Neural cell (in vitro differentiated cells): ENCODE data around the gene SCN1A. TPM values are rescaled to one million over a fixed set of nuclear protein-coding genes. Genes with fewer than 3 reads are reported as not detected.

ENCODE experiments used
- H2AFZ ChIP-seq: fragments of 200-600, 300-800 bp; sonication (generic), shearing (Covaris generic); 2 replicates; pipeline ENCODE4 v1.6.0; 2014; ENCODE audit warnings: low read depth, mild to moderate bottlenecking, antibody characterized with exemption, low read length, moderate library complexity
- H3F3A ChIP-seq: fragments of 200-600 bp; shearing (Covaris generic); 2 replicates; pipeline ENCODE4 v1.6.1; 2016; ENCODE audit warnings: mild to moderate bottlenecking, moderate library complexity, mixed read lengths, antibody characterized with exemption, low read length; ENCODE audit not compliant: insufficient read depth, poor library complexity, severe bottlenecking
- H3K27ac ChIP-seq: fragments of 200-600, 300-800 bp; sonication (generic), shearing (Covaris generic); 2 replicates; pipeline ENCODE4 v1.5.1; 2014; ENCODE audit warnings: mild to moderate bottlenecking, low read length, moderate library complexity
- H3K27me3 ChIP-seq: fragments of 300-800, 200-600 bp; sonication (generic), shearing (Covaris generic); 2 replicates; pipeline ENCODE4 v1.6.0; 2014; ENCODE audit warnings: mild to moderate bottlenecking, low read depth, low read length, moderate library complexity; ENCODE audit not compliant: insufficient read depth
- H3K36me3 ChIP-seq: fragments of 300-800, 200-600 bp; sonication (generic), shearing (Covaris generic); 2 replicates; pipeline ENCODE4 v1.5.1; 2014; ENCODE audit warnings: mild to moderate bottlenecking, antibody characterized with exemption, low read length, moderate library complexity; ENCODE audit not compliant: insufficient read depth
- H3K4me2 ChIP-seq: fragments of 300-800, 200-600 bp; sonication (generic), shearing (Covaris generic); 2 replicates; pipeline ENCODE4 v1.6.0; 2014; ENCODE audit warnings: mild to moderate bottlenecking, low read length
- H3K4me3 ChIP-seq: fragments of 300-800, 200-600 bp; sonication (generic), shearing (Covaris generic); 2 replicates; pipeline ENCODE4 v1.5.1; 2014; ENCODE audit warnings: mild to moderate bottlenecking, low read length, moderate library complexity
- H3K79me2 ChIP-seq: fragments of 200-600 bp; shearing (Covaris generic); replicated peaks from 2 replicates; pipeline ENCODE4 v1.6.0; 2014; ENCODE audit warnings: mild to moderate bottlenecking, low read length, moderate library complexity; ENCODE audit not compliant: insufficient read depth
- H3K9ac ChIP-seq: fragments of 300-800, 200-600 bp; sonication (generic), shearing (Covaris generic); 2 replicates; pipeline ENCODE4 v1.6.1; 2016; ENCODE audit warnings: mild to moderate bottlenecking, low read length, mixed read lengths
- H3K9me2 ChIP-seq: fragments of 200-600 bp; shearing (Covaris generic); 2 replicates; pipeline ENCODE4 v1.6.1; 2016; ENCODE audit warnings: mild to moderate bottlenecking, low read length, mixed read lengths; ENCODE audit not compliant: insufficient read depth
- H3K9me3 ChIP-seq: fragments of 200-600, 300-800 bp; sonication (generic), shearing (Covaris generic); 2 replicates; pipeline ENCODE4 v1.6.1; 2016; ENCODE audit warnings: mild to moderate bottlenecking, mixed run types, low read length, moderate library complexity, mixed read lengths
- H4K20me1 ChIP-seq: fragments of 200-600 bp; shearing (Covaris generic); 2 replicates; pipeline ENCODE4 v1.6.1; 2016; ENCODE audit warnings: mild to moderate bottlenecking, mixed run types; ENCODE audit not compliant: insufficient read depth
- EP300 ChIP-seq: fragments of 450-650 bp; conservative IDR thresholded peaks from 2 replicates; pipeline ENCODE4 v1.6.1; 2014; ENCODE audit warnings: antibody characterized with exemption, mild to moderate bottlenecking, moderate library complexity; ENCODE audit not compliant: poor library complexity, severe bottlenecking
- EZH2 ChIP-seq: fragments of 200-600, 300-800 bp; shearing (Covaris generic), sonication (generic); IDR thresholded peaks from 2 replicates; pipeline ENCODE4 v1.6.1; 2014; ENCODE audit warnings: antibody characterized with exemption, low read length, borderline replicate concordance, mild to moderate bottlenecking; ENCODE audit not compliant: insufficient read depth, poor library complexity, severe bottlenecking
- MXI1 ChIP-seq: fragments of 450-650 bp; conservative IDR thresholded peaks from 2 replicates; pipeline ENCODE4 v1.6.1; 2014; ENCODE audit warnings: antibody characterized with exemption, mild to moderate bottlenecking; ENCODE audit not compliant: poor library complexity, severe bottlenecking
- POLR2AphosphoS5 ChIP-seq: IDR thresholded peaks from 2 replicates; pipeline ENCODE4 v1.6.1; 2012
- RAD21 ChIP-seq: fragments of 450-650 bp; conservative IDR thresholded peaks from 2 replicates; pipeline ENCODE4 v1.6.1; 2014; ENCODE audit warnings: antibody characterized with exemption, mild to moderate bottlenecking, moderate library complexity
- REST ChIP-seq: IDR thresholded peaks from 2 replicates; pipeline ENCODE4 v1.6.1; 2012; ENCODE audit warnings: borderline replicate concordance
- SMC3 ChIP-seq: fragments of 450-650 bp; conservative IDR thresholded peaks from 2 replicates; pipeline ENCODE4 v1.6.1; 2014; ENCODE audit warnings: antibody characterized with exemption, mild to moderate bottlenecking, moderate library complexity; ENCODE audit not compliant: poor library complexity
- TAF1 ChIP-seq: IDR thresholded peaks from 2 replicates; pipeline ENCODE4 v1.6.1; 2012; ENCODE audit warnings: low read depth
- polyA plus RNA-seq: library from polyadenylated mRNA; depleted of rRNA; stranded (reverse); fragments of >200 nt; gene quantifications from 2 replicates; pipeline ENCODE4 v1.2.3, GENCODE V29; 2014
- TF ChIP-seq, protein P1 (sequence below): fragments of 450-650 bp; IDR thresholded peaks from 2 replicates; pipeline ENCODE4 v1.5.1; 2014; ENCODE audit warnings: antibody characterized with exemption, mild to moderate bottlenecking, moderate library complexity; ENCODE audit not compliant: poor library complexity, severe bottlenecking

The SCN1A gene
- polyA plus RNA-seq, 1 donor from 2014 or later = 1.0 TPM

- TF ChIP-seq MXI1 (no peak), EZH2 (no peak), POLR2AphosphoS5 (no peak), SMC3 (no peak), EP300 (no peak), RAD21 (no peak), REST (no peak), TAF1 (no peak)
- TF ChIP-seq, protein P1, sequence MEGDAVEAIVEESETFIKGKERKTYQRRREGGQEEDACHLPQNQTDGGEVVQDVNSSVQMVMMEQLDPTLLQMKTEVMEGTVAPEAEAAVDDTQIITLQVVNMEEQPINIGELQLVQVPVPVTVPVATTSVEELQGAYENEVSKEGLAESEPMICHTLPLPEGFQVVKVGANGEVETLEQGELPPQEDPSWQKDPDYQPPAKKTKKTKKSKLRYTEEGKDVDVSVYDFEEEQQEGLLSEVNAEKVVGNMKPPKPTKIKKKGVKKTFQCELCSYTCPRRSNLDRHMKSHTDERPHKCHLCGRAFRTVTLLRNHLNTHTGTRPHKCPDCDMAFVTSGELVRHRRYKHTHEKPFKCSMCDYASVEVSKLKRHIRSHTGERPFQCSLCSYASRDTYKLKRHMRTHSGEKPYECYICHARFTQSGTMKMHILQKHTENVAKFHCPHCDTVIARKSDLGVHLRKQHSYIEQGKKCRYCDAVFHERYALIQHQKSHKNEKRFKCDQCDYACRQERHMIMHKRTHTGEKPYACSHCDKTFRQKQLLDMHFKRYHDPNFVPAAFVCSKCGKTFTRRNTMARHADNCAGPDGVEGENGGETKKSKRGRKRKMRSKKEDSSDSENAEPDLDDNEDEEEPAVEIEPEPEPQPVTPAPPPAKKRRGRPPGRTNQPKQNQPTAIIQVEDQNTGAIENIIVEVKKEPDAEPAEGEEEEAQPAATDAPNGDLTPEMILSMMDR = no peak
- Histone ChIP-seq H3F3A (no peaks in the 10 kb centered on the region), H3K36me3 (no peaks in the 10 kb centered on the region), H3K9me3 (no peaks in the 10 kb centered on the region), H4K20me1 (no peaks in the 10 kb centered on the region), H3K27me3 (no peaks in the 10 kb centered on the region), H3K79me2 (no peaks in the 10 kb centered on the region), H2AFZ (no peak overlapping the region), H3K27ac (no peak overlapping the region), H3K4me2 (no peak overlapping the region), H3K4me3 (no peak overlapping the region), H3K9me2 (no peaks in the 10 kb centered on the region), H3K9ac (no peak overlapping the region)
Observed at GRCh38 chr2:166070231-166070630, 57.6 kb downstream of the SCN1A start.

DNA sequence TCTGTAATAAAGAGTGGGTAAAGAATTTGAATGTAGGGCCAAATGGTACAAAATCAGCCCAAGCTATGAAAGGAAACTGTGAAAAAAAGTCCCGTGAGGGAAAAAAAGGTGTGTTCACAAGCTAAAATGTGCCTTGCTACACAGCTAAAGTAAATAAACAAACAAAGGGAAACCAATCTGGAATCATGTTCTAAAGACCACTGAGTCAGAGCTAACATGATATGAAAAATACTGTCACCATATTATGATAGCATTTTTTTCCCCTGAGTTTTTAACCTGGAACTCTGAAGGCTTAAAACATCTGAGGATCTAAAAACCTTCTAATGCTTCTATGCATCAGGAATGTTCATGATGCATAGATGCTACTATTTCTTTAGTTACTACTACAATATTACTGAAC, 58.8 kb downstream of the SCN1A start:
- no peak overlapping the region for H3K9ac ChIP-seq
- no peak overlapping the region for H3K27ac ChIP-seq
- H3F3A ChIP-seq = no peaks in the 10 kb centered on the region
- no peaks in the 10 kb centered on the region for H3K27me3 ChIP-seq
- no peaks in the 10 kb centered on the region for H3K36me3 ChIP-seq
- H4K20me1 ChIP-seq = no peaks in the 10 kb centered on the region
- no peak overlapping the region for H3K4me3 ChIP-seq
- no peaks in the 10 kb centered on the region for H3K9me3 ChIP-seq
- TF ChIP-seq MXI1 (no peak), REST (no peak), SMC3 (no peak), RAD21 (no peak)
- TF ChIP-seq, protein P1 = no peak
- H2AFZ ChIP-seq = no peak overlapping the region
- H3K4me2 ChIP-seq = no peak overlapping the region
- H3K79me2 ChIP-seq = no peaks in the 10 kb centered on the region
- no peaks in the 10 kb centered on the region for H3K9me2 ChIP-seq
